Skeletal muscle tissue (tissue), 4 donors: ENCODE measurements around the gene PDGFD. TPM values are rescaled to one million over a fixed set of nuclear protein-coding genes. Genes with fewer than 3 reads are reported as not detected.
"Not testable (repeated sequence)": the region's sequence is repeated elsewhere in the genome, so short reads cannot be mapped to it uniquely, and the experiment has no call there.

Source experiments
- H3K27ac ChIP-seq: one replicate; pipeline ENCODE4 v1.7.0; 2013; ENCODE audit warnings: mild to moderate bottlenecking, low read depth, low read length, inconsistent platforms
- H3K27me3 ChIP-seq, 3 donors: one replicate each; pipeline ENCODE4 v1.7.0; 2013; ENCODE audit warnings: low read length in 3 of 3; ENCODE audit not compliant: control insufficient read depth in 3 of 3, insufficient read depth in 3 of 3
- H3K36me3 ChIP-seq, 3 donors: one replicate each; pipeline ENCODE4 v1.7.0; 2013; ENCODE audit warnings: low read length in 3 of 3; ENCODE audit not compliant: control insufficient read depth in 3 of 3, insufficient read depth in 3 of 3
- H3K4me1 ChIP-seq, 3 donors: one replicate each; pipeline ENCODE4 v1.7.0; 2013; ENCODE audit warnings: low read length in 3 of 3, mild to moderate bottlenecking in 3 of 3; ENCODE audit not compliant: control insufficient read depth in 3 of 3, insufficient read depth in 3 of 3
- H3K4me3 ChIP-seq, 3 donors: one replicate each; pipeline ENCODE4 v1.7.0; 2013; ENCODE audit warnings: low read length in 3 of 3
- H3K9ac ChIP-seq, 3 donors: one replicate each; pipeline ENCODE4 v1.7.0; 2013; ENCODE audit warnings: low read length in 3 of 3, mild to moderate bottlenecking in 3 of 3, moderate library complexity in 2 of 3, low read depth in 1 of 3
- H3K9me3 ChIP-seq, 3 donors: one replicate each; pipeline ENCODE4 v1.7.0; 2013; ENCODE audit warnings: low read length in 3 of 3; ENCODE audit not compliant: control insufficient read depth in 3 of 3
- total RNA-seq: library from RNA; depleted of rRNA; stranded (reverse); fragments of >200 nt; gene quantifications from one replicate; pipeline ENCODE4 v1.2.3, GENCODE V29; 2014
- donor health status: Osteomylitis.

The PDGFD gene
- total RNA-seq, 1 donor from 2014 or later, result 24.0 TPM

GRCh38 chr11:104060820-104061219, 103.1 kb downstream of the PDGFD start:
- Histone ChIP-seq H3K9ac (no peak overlapping the region), H3K4me1 (no peaks in the 10 kb centered on the region), H3K4me3 (no peak overlapping the region), H3K36me3 (no peaks in the 10 kb centered on the region), H3K9me3 (no peaks in the 10 kb centered on the region), H3K27ac (no peak overlapping the region), H3K27me3 (no peaks in the 10 kb centered on the region)

GRCh38 chr11:104060004-104060794, 103.7 kb downstream of the PDGFD start:
- Histone ChIP-seq H3K36me3 (no peaks in the 10 kb centered on the region), H3K9me3 (no peaks in the 10 kb centered on the region), H3K27me3 (no peaks in the 10 kb centered on the region), H3K4me3 (no peak overlapping the region), H3K27ac (no peak overlapping the region), H3K4me1 (no peaks in the 10 kb centered on the region), H3K9ac (no peak overlapping the region)

- Histone ChIP-seq H3K36me3 (no peaks in the 10 kb centered on the region), H3K9me3 (no peaks in the 10 kb centered on the region)
Measured at GRCh38 chr11:104058680-104059079, 105.3 kb downstream of the PDGFD start.

DNA sequence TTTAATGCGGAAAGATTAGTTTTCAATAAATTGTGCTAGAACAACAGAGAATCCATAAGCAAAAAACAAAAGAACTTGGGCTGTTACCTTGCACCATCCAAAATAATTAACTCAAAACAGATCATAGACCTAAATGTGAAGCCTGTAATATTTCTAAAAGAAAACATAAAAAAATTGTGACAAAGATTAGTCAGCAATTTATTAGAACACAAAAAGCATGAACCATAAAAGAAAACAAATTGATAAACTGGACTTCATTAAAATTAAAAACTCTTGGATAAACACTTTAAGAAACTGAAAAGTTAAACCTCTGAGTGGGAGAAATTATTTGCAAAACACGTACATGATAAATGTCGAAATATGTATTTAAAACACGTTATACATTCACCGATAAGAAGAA, 106.0 kb downstream of the PDGFD start:
- Histone ChIP-seq H3K9ac (no peak overlapping the region), H3K4me3 (no peak overlapping the region), H3K36me3 (no peaks in the 10 kb centered on the region), H3K4me1 (no peaks in the 10 kb centered on the region), H3K27me3 (no peaks in the 10 kb centered on the region), H3K27ac (no peak overlapping the region), H3K9me3 (no peaks in the 10 kb centered on the region)

More at GRCh38 chr11:104058680-104059079, 105.3 kb downstream of the PDGFD start:
- Histone ChIP-seq H3K27me3 (no peaks in the 10 kb centered on the region), H3K9ac (no peak overlapping the region), H3K27ac (no peak overlapping the region), H3K4me1 (no peaks in the 10 kb centered on the region), H3K4me3 (no peak overlapping the region)

DNA sequence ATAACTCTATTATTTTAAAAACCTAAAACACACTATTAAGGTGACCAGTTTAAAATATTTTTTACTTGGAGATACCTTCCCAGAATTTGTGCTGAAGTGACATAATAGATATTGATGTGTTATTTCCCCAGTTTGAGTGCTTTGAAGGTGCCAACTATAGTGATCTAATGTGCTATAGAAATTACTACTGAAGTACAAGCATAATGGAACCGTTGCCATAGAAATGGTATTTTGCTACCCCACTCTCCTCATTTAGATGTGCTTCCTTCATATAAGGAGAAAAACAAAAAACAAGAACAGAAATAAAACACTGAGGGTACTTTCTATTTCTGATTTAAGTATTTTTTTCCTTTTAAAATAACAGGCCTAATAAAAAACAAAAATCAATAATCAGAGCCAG, 108.4 kb downstream of the PDGFD start:
- H3K27me3 ChIP-seq, result no peaks in the 10 kb centered on the region
- H3K4me3 ChIP-seq, result no peak overlapping the region
- no peaks in the 10 kb centered on the region for H3K36me3 ChIP-seq
- H3K27ac ChIP-seq, result no peak overlapping the region
- H3K9ac ChIP-seq, result no peak overlapping the region
- H3K9me3 ChIP-seq, result no peaks in the 10 kb centered on the region
- no peaks in the 10 kb centered on the region for H3K4me1 ChIP-seq

GRCh38 chr11:104054911-104055529, 108.9 kb downstream of the PDGFD start:
- Histone ChIP-seq H3K27ac (no peak overlapping the region), H3K36me3 (no peaks in the 10 kb centered on the region), H3K27me3 (no peaks in the 10 kb centered on the region), H3K9ac (no peak overlapping the region), H3K9me3 (no peaks in the 10 kb centered on the region), H3K4me1 (no peaks in the 10 kb centered on the region), H3K4me3 (no peak overlapping the region)

DNA sequence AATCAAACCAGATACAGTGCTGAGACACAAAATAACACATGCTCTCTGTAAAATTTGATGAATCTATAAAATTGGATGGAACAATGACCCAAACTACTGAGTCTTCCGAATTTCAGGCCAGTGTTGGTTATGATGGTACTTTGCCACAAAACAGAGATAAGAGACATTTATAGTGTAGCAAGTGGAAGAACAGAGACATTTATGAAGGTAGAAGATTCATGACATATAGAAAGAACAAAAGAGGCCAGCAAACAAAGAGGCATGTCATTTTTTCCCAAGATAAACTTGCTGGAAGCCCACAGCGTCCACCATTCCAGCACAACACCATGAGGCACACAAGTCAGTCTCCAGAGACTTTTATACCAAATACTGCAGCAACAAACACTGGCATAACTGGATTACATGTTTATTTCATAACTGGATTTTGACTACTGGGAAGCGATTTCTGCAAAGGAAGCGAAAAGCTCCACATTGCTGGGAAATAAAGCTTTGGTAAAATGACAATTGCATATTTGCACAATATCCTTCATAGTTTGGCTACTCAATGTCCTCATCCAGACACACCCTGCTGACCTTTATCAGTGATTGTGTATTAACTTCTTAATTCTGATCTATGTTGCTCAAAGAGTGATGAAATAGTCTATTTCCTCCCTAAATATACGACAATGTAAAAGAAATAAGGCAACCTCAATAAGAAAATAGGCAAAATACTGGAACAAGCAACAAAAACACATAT, 110.0 kb downstream of the PDGFD start:
- no peaks in the 10 kb centered on the region for H3K36me3 ChIP-seq
- H3K9ac ChIP-seq, result no peak overlapping the region
- H3K9me3 ChIP-seq, result no peaks in the 10 kb centered on the region
- no peaks in the 10 kb centered on the region for H3K27me3 ChIP-seq
- H3K4me1 ChIP-seq, result no peaks in the 10 kb centered on the region
- no peak overlapping the region for H3K4me3 ChIP-seq
- no peak overlapping the region for H3K27ac ChIP-seq

DNA sequence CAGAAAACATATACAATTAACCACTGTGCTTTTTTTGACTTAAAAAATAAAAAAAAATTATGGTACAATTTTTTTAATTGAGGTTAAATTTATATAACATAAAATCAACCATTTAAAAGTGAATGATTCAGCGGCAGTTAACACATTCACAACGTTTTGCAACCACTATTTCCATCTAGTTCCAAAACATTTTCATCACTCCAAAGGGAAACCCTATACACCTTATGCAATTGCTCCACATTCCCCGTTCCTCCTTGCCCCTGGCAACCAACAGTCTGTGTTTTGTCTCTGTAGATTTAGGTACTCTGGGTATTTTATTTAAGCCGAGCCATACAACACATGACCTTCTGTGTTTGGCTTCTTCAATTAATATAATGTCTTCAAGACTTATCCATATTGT, 112.2 kb downstream of the PDGFD start:
- Histone ChIP-seq H3K36me3 (no peaks in the 10 kb centered on the region), H3K27me3 (no peaks in the 10 kb centered on the region), H3K4me1 (no peaks in the 10 kb centered on the region), H3K9ac (no peak overlapping the region), H3K9me3 (no peaks in the 10 kb centered on the region), H3K27ac (no peak overlapping the region), H3K4me3 (no peak overlapping the region)

DNA sequence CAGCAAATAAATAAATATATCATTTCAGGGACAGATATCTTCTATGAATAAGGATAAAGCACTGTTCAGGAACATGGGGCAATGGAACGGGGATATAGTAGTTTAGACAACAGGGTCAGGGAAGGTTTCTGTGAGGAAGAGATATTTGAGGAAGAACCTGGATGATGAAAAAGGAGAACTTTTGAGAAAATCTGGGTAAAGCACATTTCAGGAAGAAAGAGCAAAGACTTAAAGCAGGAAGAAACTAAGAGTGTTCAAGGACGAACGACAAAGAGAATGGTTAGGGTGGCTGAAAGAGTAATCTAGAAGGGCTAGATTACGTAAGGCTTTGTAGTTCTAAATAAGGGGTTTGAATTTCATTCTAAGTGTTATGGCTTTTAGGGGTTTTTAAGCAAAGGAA, 114.8 kb downstream of the PDGFD start:
- H3K9ac ChIP-seq, result no peak overlapping the region
- no peaks in the 10 kb centered on the region for H3K36me3 ChIP-seq
- no peaks in the 10 kb centered on the region for H3K4me1 ChIP-seq
- H3K9me3 ChIP-seq, result no peaks in the 10 kb centered on the region
- no peak overlapping the region for H3K27ac ChIP-seq
- H3K27me3 ChIP-seq, result no peaks in the 10 kb centered on the region
- no peak overlapping the region for H3K4me3 ChIP-seq

- H3K36me3 ChIP-seq, H3K9me3 ChIP-seq, H3K4me1 ChIP-seq, H3K4me3 ChIP-seq, H3K9ac ChIP-seq, H3K27me3 ChIP-seq, H3K27ac ChIP-seq: not testable (repeated sequence)
Measured at GRCh38 chr11:104046858-104047257, 117.1 kb downstream of the PDGFD start.
